ENCODE measurements around the gene ADAMTS2.

Gene ADAMTS2

GRCh38 chr5:179223961-179224360 lies 121.3 kb downstream of the ADAMTS2 start:
- TF ChIP-seq NFIC (IDR thresholded peaks at IDR 0.05) = no peak
- TF ChIP-seq EP300 (IDR thresholded peaks at IDR 0.05; ENCODE audit: borderline replicate concordance) = no peak
- TF ChIP-seq USF1 (IDR thresholded peaks at IDR 0.05) = no peak
- TF ChIP-seq CEBPB (IDR thresholded peaks at IDR 0.05) = no peak
- TF ChIP-seq TEAD4 (IDR thresholded peaks at IDR 0.05) = no peak
- no peak for TF ChIP-seq TAF1 (IDR thresholded peaks at IDR 0.05; ENCODE audit: low read depth)
- no peak for TF ChIP-seq MAX (IDR thresholded peaks at IDR 0.05)
- TF ChIP-seq ZBTB7A (IDR thresholded peaks at IDR 0.05; ENCODE audit: low read depth) = no peak
- TF ChIP-seq CREB1 (IDR thresholded peaks at IDR 0.05; ENCODE audit: low read depth) = no peak
- TF ChIP-seq YY1 (IDR thresholded peaks at IDR 0.05; ENCODE audit: low read depth) = no peak
- no peak for TF ChIP-seq RAD21 (IDR thresholded peaks at IDR 0.05; ENCODE audit: low read depth)
- TF ChIP-seq REST (IDR thresholded peaks at IDR 0.05; ENCODE audit: low read depth) = no peak
- no peak for TF ChIP-seq TCF12 (IDR thresholded peaks at IDR 0.05; ENCODE audit: low read depth)
- TF ChIP-seq EGR1 (IDR thresholded peaks at IDR 0.05) = no peak
- no peak for TF ChIP-seq FOXM1 (IDR thresholded peaks at IDR 0.05; ENCODE audit: borderline replicate concordance, low read depth)

GRCh38 chr5:179223528-179223927 lies 121.7 kb downstream of the ADAMTS2 start:
- TF ChIP-seq NFIC (IDR thresholded peaks at IDR 0.05) = no peak
- TF ChIP-seq MAX (IDR thresholded peaks at IDR 0.05) = no peak
- TF ChIP-seq ZBTB7A (IDR thresholded peaks at IDR 0.05; ENCODE audit: low read depth) = no peak
- TF ChIP-seq TCF12 (IDR thresholded peaks at IDR 0.05; ENCODE audit: low read depth) = no peak
- TF ChIP-seq TEAD4 (IDR thresholded peaks at IDR 0.05) = no peak
- TF ChIP-seq CEBPB (IDR thresholded peaks at IDR 0.05) = no peak
- no peak for TF ChIP-seq EGR1 (IDR thresholded peaks at IDR 0.05)
- TF ChIP-seq CREB1 (IDR thresholded peaks at IDR 0.05; ENCODE audit: low read depth) = no peak
- TF ChIP-seq RAD21 (IDR thresholded peaks at IDR 0.05; ENCODE audit: low read depth) = no peak
- TF ChIP-seq USF1 (IDR thresholded peaks at IDR 0.05) = no peak

GRCh38 chr5:179222246-179223017 lies 122.8 kb downstream of the ADAMTS2 start:
- TF ChIP-seq TCF12 (IDR thresholded peaks at IDR 0.05; ENCODE audit: low read depth) = no peak
- no peak for TF ChIP-seq CREB1 (IDR thresholded peaks at IDR 0.05; ENCODE audit: low read depth)
- TF ChIP-seq REST (IDR thresholded peaks at IDR 0.05; ENCODE audit: low read depth) = no peak
- TF ChIP-seq YY1 (IDR thresholded peaks at IDR 0.05; ENCODE audit: low read depth) = no peak
- no peak for TF ChIP-seq CEBPB (IDR thresholded peaks at IDR 0.05)
- no peak for TF ChIP-seq TAF1 (IDR thresholded peaks at IDR 0.05; ENCODE audit: low read depth)
- no peak for TF ChIP-seq MAX (IDR thresholded peaks at IDR 0.05)
- TF ChIP-seq EGR1 (IDR thresholded peaks at IDR 0.05) = no peak
- no peak for TF ChIP-seq RAD21 (IDR thresholded peaks at IDR 0.05; ENCODE audit: low read depth)
- TF ChIP-seq NFIC (IDR thresholded peaks at IDR 0.05) = no peak

GRCh38 chr5:179221877-179222220 lies 123.4 kb downstream of the ADAMTS2 start:
- no peak for TF ChIP-seq TEAD4 (IDR thresholded peaks at IDR 0.05)
- no peak for TF ChIP-seq CEBPB (IDR thresholded peaks at IDR 0.05)
- no peak for TF ChIP-seq TCF12 (IDR thresholded peaks at IDR 0.05; ENCODE audit: low read depth)
- TF ChIP-seq TAF1 (IDR thresholded peaks at IDR 0.05; ENCODE audit: low read depth) = no peak
- no peak for TF ChIP-seq FOXM1 (IDR thresholded peaks at IDR 0.05; ENCODE audit: borderline replicate concordance, low read depth)
- TF ChIP-seq CREB1 (IDR thresholded peaks at IDR 0.05; ENCODE audit: low read depth) = no peak
- no peak for TF ChIP-seq MAX (IDR thresholded peaks at IDR 0.05)
- no peak for TF ChIP-seq NFIC (IDR thresholded peaks at IDR 0.05)
- TF ChIP-seq EGR1 (IDR thresholded peaks at IDR 0.05) = no peak
- TF ChIP-seq RAD21 (IDR thresholded peaks at IDR 0.05; ENCODE audit: low read depth) = no peak
- no peak for TF ChIP-seq USF1 (IDR thresholded peaks at IDR 0.05)
- TF ChIP-seq YY1 (IDR thresholded peaks at IDR 0.05; ENCODE audit: low read depth) = no peak
- no peak for TF ChIP-seq ZBTB7A (IDR thresholded peaks at IDR 0.05; ENCODE audit: low read depth)
- no peak for TF ChIP-seq EP300 (IDR thresholded peaks at IDR 0.05; ENCODE audit: borderline replicate concordance)
- no peak for TF ChIP-seq REST (IDR thresholded peaks at IDR 0.05; ENCODE audit: low read depth)
